CD14-positive monocyte (primary cell): ENCODE measurements around the gene SLC39A7. TPM values are rescaled to one million over a fixed set of nuclear protein-coding genes. Genes with fewer than 3 reads are reported as not detected.

Source experiments
- DNase-seq, 3 donors: peaks; one replicate each; pipeline ENCODE4 v3.0.0-alpha.2; 2011 to 2022
- H2AFZ ChIP-seq: 2 replicates; pipeline ENCODE4 v1.6.0; 2012; ENCODE audit warnings: mild to moderate bottlenecking, low read depth, low read length, inconsistent platforms; ENCODE audit not compliant: insufficient read depth, poor library complexity, severe bottlenecking
- H3K27ac ChIP-seq, 2 donors: 1 replicate in 1 of 2; 2 replicates in 1 of 2; pipeline ENCODE4 v1.5.1; 2012 to 2013; ENCODE audit warnings: low read length in 2 of 2, control low read depth in 1 of 2, inconsistent platforms in 1 of 2, low read depth in 1 of 2, mild to moderate bottlenecking in 1 of 2
- H3K27me3 ChIP-seq, 2 donors: one replicate each; pipeline versions ENCODE4 v1.6.0 to v1.6.1; 2011 to 2013; ENCODE audit warnings: low read length in 2 of 2; ENCODE audit not compliant: control insufficient read depth in 2 of 2, insufficient read depth in 2 of 2
- H3K36me3 ChIP-seq, 2 donors: replicated peaks in 1 of 2; 1 replicate in 1 of 2; 2 replicates in 1 of 2; pipeline versions ENCODE4 v1.5.1 to v1.6.1; 2012 to 2013; ENCODE audit warnings: low read length in 2 of 2, control low read depth in 1 of 2, inconsistent platforms in 1 of 2, mild to moderate bottlenecking in 1 of 2; ENCODE audit not compliant: insufficient read depth in 2 of 2, control insufficient read depth in 1 of 2
- H3K4me1 ChIP-seq, 2 donors: 1 replicate in 1 of 2; 2 replicates in 1 of 2; pipeline versions ENCODE4 v1.5.1 to v1.6.1; 2012 to 2013; ENCODE audit warnings: low read length in 2 of 2, control low read depth in 1 of 2, inconsistent platforms in 1 of 2, mild to moderate bottlenecking in 1 of 2, moderate library complexity in 1 of 2; ENCODE audit not compliant: insufficient read depth in 2 of 2, control insufficient read depth in 1 of 2
- H3K4me2 ChIP-seq: replicated peaks from 2 replicates; pipeline ENCODE3; 2012; ENCODE audit warnings: low read length, moderate library complexity, mild to moderate bottlenecking; ENCODE audit not compliant: poor library complexity, severe bottlenecking; ENCODE audit errors: extremely low read depth
- H3K4me3 ChIP-seq, 3 experiments: fragments of 200-600 bp in 1 of 3; sonication (generic) in 1 of 3; replicated peaks in 1 of 3; 1 replicate in 2 of 3; 2 replicates in 1 of 3; pipeline ENCODE4 v1.5.1; 2011 to 2013; ENCODE audit warnings: low read length in 3 of 3, mild to moderate bottlenecking in 3 of 3, control low read depth in 2 of 3, low read depth in 2 of 3, inconsistent platforms in 1 of 3, moderate library complexity in 1 of 3
- H3K79me2 ChIP-seq: 2 replicates; pipeline ENCODE4 v1.6.0; 2012; ENCODE audit warnings: mild to moderate bottlenecking, control low read depth, inconsistent platforms, low read length, moderate library complexity; ENCODE audit not compliant: insufficient read depth
- H3K9ac ChIP-seq: 2 replicates; pipeline ENCODE4 v1.6.0; 2017; ENCODE audit warnings: low read length, mild to moderate bottlenecking; ENCODE audit not compliant: insufficient read depth, poor library complexity, severe bottlenecking
- H3K9me3 ChIP-seq, 2 donors: replicated peaks in 1 of 2; 1 replicate in 1 of 2; 2 replicates in 1 of 2; pipeline versions ENCODE4 v1.5.1 to v1.6.1; 2012 to 2013; ENCODE audit warnings: low read length in 2 of 2, control low read depth in 1 of 2; ENCODE audit not compliant: control insufficient read depth in 1 of 2, insufficient read depth in 1 of 2
- H4K20me1 ChIP-seq: 2 replicates; pipeline ENCODE4 v1.6.0; 2012; ENCODE audit warnings: mild to moderate bottlenecking, low read length, control low read depth, moderate library complexity; ENCODE audit not compliant: insufficient read depth
- H3K27ac Mint-ChIP-seq, 7 donors: one replicate each; pipeline ENCODE4 v1.8.0; 2020; ENCODE audit warnings: mild to moderate bottlenecking in 7 of 7, mixed read lengths in 7 of 7, moderate library complexity in 6 of 7, inconsistent platforms in 2 of 7
- H3K27me3 Mint-ChIP-seq, 3 donors: one replicate each; pipeline ENCODE4 v1.8.0; 2021 to 2022; ENCODE audit warnings: low read depth in 3 of 3, mild to moderate bottlenecking in 3 of 3, mixed read lengths in 3 of 3, moderate library complexity in 3 of 3, inconsistent platforms in 1 of 3
- H3K36me3 Mint-ChIP-seq, 2 donors: one replicate each; pipeline ENCODE4 v1.8.0; 2020; ENCODE audit warnings: mixed read lengths in 2 of 2, inconsistent platforms in 1 of 2, mild to moderate bottlenecking in 1 of 2
- H3K4me1 Mint-ChIP-seq: one replicate; pipeline ENCODE4 v1.8.0; 2020; ENCODE audit warnings: mild to moderate bottlenecking, mixed read lengths
- H3K4me3 Mint-ChIP-seq, 2 donors: one replicate each; pipeline ENCODE4 v1.8.0; 2020; ENCODE audit warnings: mild to moderate bottlenecking in 2 of 2, mixed read lengths in 2 of 2, moderate library complexity in 1 of 2
- H3K9me3 Mint-ChIP-seq, 7 donors: one replicate each; pipeline ENCODE4 v1.8.0; 2020 to 2022; ENCODE audit warnings: mixed read lengths in 7 of 7, mild to moderate bottlenecking in 6 of 7, moderate library complexity in 6 of 7, inconsistent platforms in 2 of 7
- CTCF ChIP-seq: fragments of 200-600 bp; IDR thresholded peaks from one replicate; pipeline ENCODE4 v1.8.0; 2022; ENCODE audit warnings: antibody characterized with exemption, mild to moderate bottlenecking
- WGBS: methylation state at CpG from one replicate; pipeline ENCODE4 v1.1.5; 2013; ENCODE audit warnings: missing lambda C conversion rate; ENCODE audit not compliant: insufficient coverage; 5-methylcytosine and 5-hydroxymethylcytosine counted together
- intact Hi-C, 2 donors: fragments of 100-400 bp; cut with micrococcal nuclease; formaldehyde crosslinking; loops; one replicate each; pipeline versions ENCODE4 v1.15.0 to v1.15.1; 2023
- polyA plus RNA-seq, 3 donors: library from polyadenylated mRNA; depleted of rRNA in 1 of 3; unstranded in 2 of 3; stranded (reverse) in 1 of 3; fragments of 300-500 nt in 2 of 3; fragments of >200 nt in 1 of 3; fragmentation: Illumina TruSeq in 2 of 3; gene quantifications; 1 replicate in 2 of 3; 2 replicates in 1 of 3; pipeline ENCODE4 v1.2.3, GENCODE V29; 2012 to 2021

Gene SLC39A7
- polyA plus RNA-seq, 3 donors, result 14.5 to 32.7 (median 17.7) TPM

- DNase-seq, result no peak
- no peak overlapping the region for H2AFZ ChIP-seq
- H3K9ac ChIP-seq, result no peak overlapping the region
- Mint-ChIP-seq H3K36me3 (no peaks in the 10 kb centered on the region), H3K4me1 (peaks cover 12% of the 10 kb centered on the region), H3K27me3 (peaks cover 3 to 10% (median 5%) of the 10 kb centered on the region in 3 donors), H3K27ac (no peak overlapping the region), H3K9me3 (peaks cover 8 to 20% (median 17%) of the 10 kb centered on the region in 7 donors), H3K4me3 (no peak overlapping the region)
- intact Hi-C loops, result loop anchor here in 1 of 2 donors (5.0 kb wide), 1 partner anchor 34 kb away; no protein-coding TSS in a partner anchor
- no peaks in the 10 kb centered on the region for H3K79me2 ChIP-seq
- H3K36me3 ChIP-seq, result no peaks in the 10 kb centered on the region
- no peak overlapping the region for H3K4me2 ChIP-seq
- H3K4me3 ChIP-seq, result no peak overlapping the region
- H4K20me1 ChIP-seq, result no peaks in the 10 kb centered on the region
- peaks cover 11 to 14% of the 10 kb centered on the region in 2 donors for H3K4me1 ChIP-seq
- 96% methylated on average over 5 of the region's 6 CpGs for WGBS
- TF ChIP-seq CTCF, result no peak
- no peaks in the 10 kb centered on the region for H3K27me3 ChIP-seq
- H3K9me3 ChIP-seq, result peaks cover 9 to 11% of the 10 kb centered on the region in 2 donors
- H3K27ac ChIP-seq, result no peak overlapping the region
Measured at GRCh38 chr6:33156561-33156960, 44.1 kb upstream of the SLC39A7 start.

GRCh38 chr6:33156964-33157363 lies 43.7 kb upstream of the SLC39A7 start:
- Histone ChIP-seq H3K9ac (no peak overlapping the region), H3K36me3 (no peaks in the 10 kb centered on the region), H3K27me3 (no peaks in the 10 kb centered on the region), H3K4me1 (peaks cover 15 to 18% of the 10 kb centered on the region in 2 donors), H2AFZ (no peak overlapping the region), H3K27ac (no peak overlapping the region), H3K79me2 (no peaks in the 10 kb centered on the region), H3K4me3 (no peak overlapping the region), H4K20me1 (no peaks in the 10 kb centered on the region), H3K9me3 (peaks cover 5 to 7% of the 10 kb centered on the region in 2 donors), H3K4me2 (no peak overlapping the region)
- Mint-ChIP-seq H3K9me3 (peaks cover 4 to 16% (median 13%) of the 10 kb centered on the region in 7 donors), H3K4me1 (peaks cover 16% of the 10 kb centered on the region), H3K4me3 (no peak overlapping the region), H3K27ac (no peak overlapping the region), H3K36me3 (no peaks in the 10 kb centered on the region), H3K27me3 (peaks cover 3 to 11% (median 6%) of the 10 kb centered on the region in 3 donors)
- WGBS, result 100% methylated on average over 1 of the region's 2 CpGs
- TF ChIP-seq CTCF, result no peak
- DNase-seq, result no peak
- intact Hi-C loops, result loop anchor here in 1 of 2 donors (5.0 kb wide), 1 partner anchor 35 kb away; no protein-coding TSS in a partner anchor
